H1 (cell line): ENCODE results near the gene MRPL32.

ENCODE experiments used
- CBX8 ChIP-seq: fragments of 300-800, 300-1000 bp; sonication (generic); IDR thresholded peaks from 2 replicates; pipeline ENCODE4 v1.7.1; 2016; ENCODE audit warnings: low read depth, low read length, borderline replicate concordance
- EP300 ChIP-seq, 2 experiments: IDR thresholded peaks; 1 replicate in 1 of 2; 2 replicates in 1 of 2; pipeline ENCODE4 v1.6.1; 2011 to 2012; ENCODE audit warnings: low read depth in 2 of 2, low read length in 2 of 2, mild to moderate bottlenecking in 2 of 2, borderline replicate concordance in 1 of 2, inconsistent platforms in 1 of 2, moderate library complexity in 1 of 2
- EZH2 ChIP-seq: fragments of 200-600 bp; sonication (generic); IDR thresholded peaks from 2 replicates; pipeline ENCODE4 v1.7.1; 2012; ENCODE audit warnings: low read depth, mild to moderate bottlenecking, moderate library complexity, low read length, inconsistent platforms; ENCODE audit not compliant: severe bottlenecking
- FOSL1 ChIP-seq: IDR thresholded peaks from 2 replicates; pipeline ENCODE4 v1.6.1; 2011; ENCODE audit warnings: mild to moderate bottlenecking, low read depth, low read length, moderate library complexity; ENCODE audit not compliant: insufficient read depth
- GABPA ChIP-seq: IDR thresholded peaks from 2 replicates; pipeline ENCODE4 v1.6.1; 2011; ENCODE audit warnings: mild to moderate bottlenecking, low read length, moderate library complexity, borderline replicate concordance; ENCODE audit not compliant: insufficient read depth
- SRF ChIP-seq: IDR thresholded peaks from 2 replicates; pipeline ENCODE4 v1.6.1; 2011; ENCODE audit warnings: mild to moderate bottlenecking, low read depth, low read length, moderate library complexity

- TF ChIP-seq EZH2 (no peak), CBX8 (no peak), FOSL1 (no peak), SRF (no peak), EP300 (IDR thresholded peaks at IDR 0.05; ENCODE audit: borderline replicate concordance in 1 of 2, low read depth in 2 of 2, low read length in 2 of 2) (no peak), GABPA (no peak)
Observed at GRCh38 chr7:42910306-42910705, 21.9 kb upstream of the MRPL32 start.
